Peyer's patch (tissue), 4 donors: Measurements from ENCODE around the gene ALPK1. TPM values are rescaled to one million over a fixed set of nuclear protein-coding genes. Genes with fewer than 3 reads are reported as not detected.

Source experiments
- DNase-seq, 3 donors: peaks; one replicate each; pipeline ENCODE4 v3.0.0-alpha.2; 2017 to 2019
- H3K27ac ChIP-seq, 4 donors: fragments of 200-600 bp; sonication (generic); one replicate each; pipeline ENCODE4 v1.5.1; 2016 to 2019
- H3K27me3 ChIP-seq, 2 donors: fragments of 200-600 bp; sonication (generic); one replicate each; pipeline ENCODE4 v1.5.1; 2019
- H3K36me3 ChIP-seq, 3 donors: fragments of 200-600 bp; sonication (generic); one replicate each; pipeline ENCODE4 v1.5.1; 2016 to 2019
- H3K4me1 ChIP-seq, 4 donors: fragments of 200-600 bp; sonication (generic); one replicate each; pipeline ENCODE4 v1.5.1; 2016 to 2019
- H3K4me3 ChIP-seq, 4 donors: fragments of 200-600 bp; sonication (generic); 1 replicate in 3 of 4; 2 replicates in 1 of 4; pipeline ENCODE4 v1.5.1; 2016 to 2019; ENCODE audit warnings: mild to moderate bottlenecking in 1 of 4
- H3K9me3 ChIP-seq, 4 donors: fragments of 200-600 bp; sonication (generic); one replicate each; pipeline ENCODE4 v1.5.1; 2016 to 2019; ENCODE audit warnings: mild to moderate bottlenecking in 1 of 4
- POLR2A ChIP-seq, 2 donors: fragments of 450-650 bp; IDR thresholded peaks; one replicate each; pipeline ENCODE4 v1.5.1; 2017; ENCODE audit warnings: antibody characterized with exemption in 2 of 2, mild to moderate bottlenecking in 2 of 2, moderate library complexity in 2 of 2
- total RNA-seq, 4 donors: library from RNA; depleted of rRNA; stranded (reverse); fragments of >200 nt; gene quantifications; one replicate each; pipeline ENCODE4 v1.1.0, GENCODE V29; 2016
- TF ChIP-seq, protein P1 (sequence below), 6 experiments: fragments of 450-650 bp in 4 of 6; fragments of 200-600 bp in 2 of 6; sonication (generic) in 1 of 6; IDR thresholded peaks; one replicate each; pipeline ENCODE4 v1.5.1; 2017 to 2019; ENCODE audit warnings: antibody characterized with exemption in 6 of 6, mild to moderate bottlenecking in 3 of 6, moderate library complexity in 1 of 6

Gene ALPK1
- total RNA-seq, 4 donors from 2014 or later: 32.0 to 37.0 (median 36.2) TPM

DNA sequence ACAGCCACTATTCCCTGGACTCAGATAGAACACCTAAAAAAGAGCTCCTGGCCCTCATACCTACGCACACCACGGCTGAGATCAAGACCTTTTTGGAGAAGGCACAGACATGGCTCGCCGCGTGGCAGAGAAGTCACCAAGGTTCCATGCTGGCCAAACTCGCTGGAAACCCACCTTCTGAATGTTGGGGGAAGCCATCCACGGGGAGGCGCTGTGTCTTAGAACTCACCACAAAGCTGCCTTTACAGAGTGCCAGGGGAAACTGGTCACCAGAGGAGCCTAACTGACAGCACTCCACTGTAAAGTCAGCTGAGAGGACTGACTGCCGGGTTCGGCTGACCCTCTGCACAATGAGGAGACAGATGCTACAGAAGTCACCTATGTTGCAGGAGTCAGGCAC lies 120.9 kb downstream of the ALPK1 start:
- Histone ChIP-seq H3K36me3 (peaks cover 0 to 23% (median 0%) of the 10 kb centered on the region in 3 donors), H3K9me3 (no peaks in the 10 kb centered on the region), H3K4me1 (no peaks in the 10 kb centered on the region), H3K27me3 (no peaks in the 10 kb centered on the region), H3K4me3 (no peak overlapping the region), H3K27ac (no peak overlapping the region)
- DNase-seq: no peak
- TF ChIP-seq, protein P1, sequence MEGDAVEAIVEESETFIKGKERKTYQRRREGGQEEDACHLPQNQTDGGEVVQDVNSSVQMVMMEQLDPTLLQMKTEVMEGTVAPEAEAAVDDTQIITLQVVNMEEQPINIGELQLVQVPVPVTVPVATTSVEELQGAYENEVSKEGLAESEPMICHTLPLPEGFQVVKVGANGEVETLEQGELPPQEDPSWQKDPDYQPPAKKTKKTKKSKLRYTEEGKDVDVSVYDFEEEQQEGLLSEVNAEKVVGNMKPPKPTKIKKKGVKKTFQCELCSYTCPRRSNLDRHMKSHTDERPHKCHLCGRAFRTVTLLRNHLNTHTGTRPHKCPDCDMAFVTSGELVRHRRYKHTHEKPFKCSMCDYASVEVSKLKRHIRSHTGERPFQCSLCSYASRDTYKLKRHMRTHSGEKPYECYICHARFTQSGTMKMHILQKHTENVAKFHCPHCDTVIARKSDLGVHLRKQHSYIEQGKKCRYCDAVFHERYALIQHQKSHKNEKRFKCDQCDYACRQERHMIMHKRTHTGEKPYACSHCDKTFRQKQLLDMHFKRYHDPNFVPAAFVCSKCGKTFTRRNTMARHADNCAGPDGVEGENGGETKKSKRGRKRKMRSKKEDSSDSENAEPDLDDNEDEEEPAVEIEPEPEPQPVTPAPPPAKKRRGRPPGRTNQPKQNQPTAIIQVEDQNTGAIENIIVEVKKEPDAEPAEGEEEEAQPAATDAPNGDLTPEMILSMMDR (IDR thresholded peaks at IDR 0.05): no peak

DNA sequence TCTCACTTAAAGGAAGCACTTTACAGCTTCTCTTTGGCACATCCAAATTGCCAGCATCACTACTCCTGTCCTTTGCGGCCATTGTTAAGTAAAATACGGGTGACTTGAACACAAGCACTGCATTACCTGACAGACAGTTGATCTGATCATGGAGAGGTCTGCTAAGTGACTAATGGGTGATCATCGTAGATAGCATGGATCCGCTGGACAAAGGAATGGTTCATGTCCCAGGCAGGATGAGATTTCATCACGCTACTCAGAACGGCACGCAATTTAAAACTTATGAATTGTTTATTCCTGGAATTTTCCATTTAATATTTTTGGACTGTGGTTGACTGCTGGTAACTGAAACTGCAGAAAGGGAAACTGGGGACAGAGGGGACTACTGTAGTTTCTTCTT lies 124.7 kb downstream of the ALPK1 start:
- H3K27me3 ChIP-seq: no peaks in the 10 kb centered on the region
- no peak overlapping the region for H3K4me3 ChIP-seq
- no peaks in the 10 kb centered on the region for H3K4me1 ChIP-seq
- TF ChIP-seq POLR2A (IDR thresholded peaks at IDR 0.05): no peak
- TF ChIP-seq, protein P1 (IDR thresholded peaks at IDR 0.05): no peak
- H3K27ac ChIP-seq: no peak overlapping the region
- no peak for DNase-seq
- H3K9me3 ChIP-seq: no peaks in the 10 kb centered on the region
- H3K36me3 ChIP-seq: peaks cover 0 to 14% (median 0%) of the 10 kb centered on the region in 3 donors

DNA sequence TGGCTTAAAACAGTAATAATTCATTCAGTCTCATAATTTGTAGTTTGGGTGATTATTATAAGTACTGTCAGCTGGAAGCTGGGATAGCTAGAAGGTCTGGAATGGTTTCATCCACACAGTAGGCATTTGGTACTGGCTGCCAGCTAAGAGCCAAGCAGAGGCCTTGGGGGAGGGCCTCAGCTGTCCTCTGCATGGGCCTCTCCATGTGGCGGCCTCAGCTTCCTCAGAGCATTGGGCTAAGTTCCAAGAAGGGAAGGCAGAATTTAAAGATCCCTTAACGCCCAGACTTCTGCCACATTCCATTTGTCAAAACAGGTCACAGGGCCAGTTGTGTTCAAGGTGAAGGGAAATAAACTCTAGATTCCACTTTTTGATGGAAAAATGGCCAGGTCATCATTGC lies 125.5 kb downstream of the ALPK1 start:
- no peaks in the 10 kb centered on the region for H3K9me3 ChIP-seq
- TF ChIP-seq, protein P1 (IDR thresholded peaks at IDR 0.05): no peak
- TF ChIP-seq POLR2A (IDR thresholded peaks at IDR 0.05): no peak
- H3K36me3 ChIP-seq: peaks cover 0 to 18% (median 0%) of the 10 kb centered on the region in 3 donors
- no peak overlapping the region for H3K4me3 ChIP-seq
- H3K27ac ChIP-seq: no peak overlapping the region
- no peak for DNase-seq
- H3K4me1 ChIP-seq: no peaks in the 10 kb centered on the region
- no peaks in the 10 kb centered on the region for H3K27me3 ChIP-seq

DNA sequence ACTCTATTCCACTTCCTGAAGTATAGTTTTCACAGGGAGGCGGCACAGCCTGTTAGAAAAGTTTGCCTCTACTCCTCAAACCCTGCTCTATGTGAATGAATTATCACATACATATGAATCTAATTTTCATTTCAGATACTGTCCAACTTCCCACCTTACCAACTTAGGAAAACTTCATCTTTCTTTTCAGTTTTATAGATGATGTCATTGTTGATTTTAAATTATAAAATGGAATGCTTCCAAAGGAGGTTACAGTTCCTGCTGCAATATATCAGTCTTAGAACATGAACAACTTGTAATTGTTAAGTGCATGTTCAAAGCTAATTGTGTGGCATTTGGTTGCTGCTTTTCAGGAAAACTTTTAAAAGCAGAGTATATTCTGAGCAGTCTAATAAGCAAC lies 126.4 kb downstream of the ALPK1 start:
- no peaks in the 10 kb centered on the region for H3K9me3 ChIP-seq
- no peak for TF ChIP-seq POLR2A (IDR thresholded peaks at IDR 0.05)
- TF ChIP-seq, protein P1 (IDR thresholded peaks at IDR 0.05): no peak
- H3K27ac ChIP-seq: no peak overlapping the region
- no peaks in the 10 kb centered on the region for H3K27me3 ChIP-seq
- no peaks in the 10 kb centered on the region for H3K4me1 ChIP-seq
- peaks cover 0 to 20% (median 0%) of the 10 kb centered on the region in 3 donors for H3K36me3 ChIP-seq
- H3K4me3 ChIP-seq: no peak overlapping the region
- DNase-seq: no peak

DNA sequence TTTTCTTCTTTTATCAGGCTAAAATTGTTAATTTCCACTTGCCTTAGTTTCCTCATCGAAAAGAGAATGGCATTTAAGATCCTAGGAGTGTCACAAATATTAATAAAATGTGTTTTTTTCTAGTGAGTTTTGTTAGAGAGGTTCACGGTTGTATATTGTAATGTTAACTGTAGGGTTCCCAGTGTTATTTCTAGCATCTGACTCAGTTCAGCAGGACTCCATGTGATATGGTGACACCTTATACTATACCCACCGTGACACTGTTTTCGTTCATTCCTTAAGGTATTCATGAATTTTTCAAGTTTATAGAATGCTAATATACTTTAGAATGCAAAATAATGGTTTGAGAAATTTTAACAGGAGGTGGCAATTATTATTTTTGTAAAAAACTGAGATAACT lies 128.7 kb downstream of the ALPK1 start:
- Histone ChIP-seq H3K27ac (no peak overlapping the region), H3K36me3 (peaks cover 0 to 37% (median 0%) of the 10 kb centered on the region in 3 donors), H3K9me3 (no peaks in the 10 kb centered on the region), H3K4me1 (no peaks in the 10 kb centered on the region), H3K27me3 (no peaks in the 10 kb centered on the region), H3K4me3 (no peak overlapping the region)
- TF ChIP-seq POLR2A (IDR thresholded peaks at IDR 0.05): no peak
- TF ChIP-seq, protein P1 (IDR thresholded peaks at IDR 0.05): no peak
- no peak for DNase-seq

DNA sequence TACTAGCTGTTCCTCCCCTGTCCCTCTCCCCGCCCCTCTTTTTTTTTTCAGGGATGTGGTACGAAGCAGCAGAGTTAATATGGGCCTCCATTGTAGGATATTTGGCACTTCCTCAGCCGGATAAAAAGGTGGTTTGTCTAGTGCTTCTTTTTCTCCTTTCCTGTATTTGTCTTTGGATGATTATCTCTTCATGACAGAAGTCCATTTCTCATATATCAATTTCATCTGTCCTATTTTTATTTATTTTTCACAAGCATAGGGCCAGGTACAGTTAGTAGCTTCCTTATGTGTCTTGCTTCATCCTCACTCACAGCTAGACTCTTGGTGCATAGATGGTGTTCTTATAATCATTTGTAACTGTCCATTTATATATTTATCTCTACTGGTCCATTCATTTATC lies 129.2 kb downstream of the ALPK1 start:
- Histone ChIP-seq H3K36me3 (peaks cover 0 to 37% (median 0%) of the 10 kb centered on the region in 3 donors), H3K27me3 (no peaks in the 10 kb centered on the region), H3K4me3 (no peak overlapping the region), H3K4me1 (no peaks in the 10 kb centered on the region), H3K27ac (no peak overlapping the region), H3K9me3 (no peaks in the 10 kb centered on the region)
- TF ChIP-seq, protein P1 (IDR thresholded peaks at IDR 0.05): no peak
- TF ChIP-seq POLR2A (IDR thresholded peaks at IDR 0.05): no peak
- no peak for DNase-seq
